ENCODE data around the gene MKNK2.

The MKNK2 gene

DNA sequence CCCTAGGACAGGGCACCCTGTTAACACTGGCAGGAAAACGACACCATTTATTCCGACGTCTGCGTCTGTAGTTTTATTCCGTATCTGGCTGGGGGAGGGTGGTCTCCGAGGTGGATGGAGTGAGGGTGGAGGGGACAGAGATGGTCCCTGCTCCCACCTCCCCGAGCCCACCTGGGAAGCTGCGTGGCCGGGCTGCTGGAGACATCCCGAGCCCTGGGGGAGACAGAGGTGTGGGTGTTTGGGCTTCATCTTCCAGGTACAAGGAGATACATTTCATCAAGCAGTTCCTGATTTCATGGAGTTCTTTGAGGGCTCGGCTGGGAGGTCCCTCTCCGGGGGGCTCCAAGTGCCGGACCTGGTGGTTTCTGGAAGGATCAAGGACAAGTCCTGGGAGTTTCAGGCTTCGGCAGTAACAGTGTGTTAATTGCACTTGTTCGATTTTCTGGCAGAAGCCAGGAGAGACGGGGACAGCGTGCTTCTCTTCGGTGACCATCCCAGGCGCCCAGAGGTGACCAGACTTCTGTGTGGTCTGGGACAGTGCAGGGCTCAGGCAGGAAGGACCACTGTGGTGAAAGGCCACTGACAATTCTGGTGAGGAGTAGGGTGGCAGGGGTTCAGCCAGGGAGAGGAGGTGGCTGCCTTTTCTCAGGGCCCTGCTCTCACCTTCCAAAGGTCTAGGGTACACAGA is 20.1 kb upstream of the MKNK2 start:
- no peak for DNase-seq (ENCODE audit: low read depth in 1 of 2, low spot score in 1 of 2)
- Histone ChIP-seq H3K4me3 (replicated peaks; ENCODE audit: insufficient read depth, low read length) (no peak overlapping the region), H3K27ac (replicated peaks) (no peak overlapping the region), H3K27me3 (ENCODE audit: insufficient read depth, poor library complexity, severe bottlenecking) (no peaks in the 10 kb centered on the region)
- no peak for TF ChIP-seq POLR2AphosphoS5 (IDR thresholded peaks at IDR 0.05; ENCODE audit: low read depth)
- TF ChIP-seq, protein P1, sequence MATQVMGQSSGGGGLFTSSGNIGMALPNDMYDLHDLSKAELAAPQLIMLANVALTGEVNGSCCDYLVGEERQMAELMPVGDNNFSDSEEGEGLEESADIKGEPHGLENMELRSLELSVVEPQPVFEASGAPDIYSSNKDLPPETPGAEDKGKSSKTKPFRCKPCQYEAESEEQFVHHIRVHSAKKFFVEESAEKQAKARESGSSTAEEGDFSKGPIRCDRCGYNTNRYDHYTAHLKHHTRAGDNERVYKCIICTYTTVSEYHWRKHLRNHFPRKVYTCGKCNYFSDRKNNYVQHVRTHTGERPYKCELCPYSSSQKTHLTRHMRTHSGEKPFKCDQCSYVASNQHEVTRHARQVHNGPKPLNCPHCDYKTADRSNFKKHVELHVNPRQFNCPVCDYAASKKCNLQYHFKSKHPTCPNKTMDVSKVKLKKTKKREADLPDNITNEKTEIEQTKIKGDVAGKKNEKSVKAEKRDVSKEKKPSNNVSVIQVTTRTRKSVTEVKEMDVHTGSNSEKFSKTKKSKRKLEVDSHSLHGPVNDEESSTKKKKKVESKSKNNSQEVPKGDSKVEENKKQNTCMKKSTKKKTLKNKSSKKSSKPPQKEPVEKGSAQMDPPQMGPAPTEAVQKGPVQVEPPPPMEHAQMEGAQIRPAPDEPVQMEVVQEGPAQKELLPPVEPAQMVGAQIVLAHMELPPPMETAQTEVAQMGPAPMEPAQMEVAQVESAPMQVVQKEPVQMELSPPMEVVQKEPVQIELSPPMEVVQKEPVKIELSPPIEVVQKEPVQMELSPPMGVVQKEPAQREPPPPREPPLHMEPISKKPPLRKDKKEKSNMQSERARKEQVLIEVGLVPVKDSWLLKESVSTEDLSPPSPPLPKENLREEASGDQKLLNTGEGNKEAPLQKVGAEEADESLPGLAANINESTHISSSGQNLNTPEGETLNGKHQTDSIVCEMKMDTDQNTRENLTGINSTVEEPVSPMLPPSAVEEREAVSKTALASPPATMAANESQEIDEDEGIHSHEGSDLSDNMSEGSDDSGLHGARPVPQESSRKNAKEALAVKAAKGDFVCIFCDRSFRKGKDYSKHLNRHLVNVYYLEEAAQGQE (IDR thresholded peaks at IDR 0.05; ENCODE audit: insufficient replicate concordance, low read depth) = no peak
- TF ChIP-seq SPI1 (IDR thresholded peaks at IDR 0.05; ENCODE audit: borderline replicate concordance, low read depth) = no peak
- TF ChIP-seq, protein P2, sequence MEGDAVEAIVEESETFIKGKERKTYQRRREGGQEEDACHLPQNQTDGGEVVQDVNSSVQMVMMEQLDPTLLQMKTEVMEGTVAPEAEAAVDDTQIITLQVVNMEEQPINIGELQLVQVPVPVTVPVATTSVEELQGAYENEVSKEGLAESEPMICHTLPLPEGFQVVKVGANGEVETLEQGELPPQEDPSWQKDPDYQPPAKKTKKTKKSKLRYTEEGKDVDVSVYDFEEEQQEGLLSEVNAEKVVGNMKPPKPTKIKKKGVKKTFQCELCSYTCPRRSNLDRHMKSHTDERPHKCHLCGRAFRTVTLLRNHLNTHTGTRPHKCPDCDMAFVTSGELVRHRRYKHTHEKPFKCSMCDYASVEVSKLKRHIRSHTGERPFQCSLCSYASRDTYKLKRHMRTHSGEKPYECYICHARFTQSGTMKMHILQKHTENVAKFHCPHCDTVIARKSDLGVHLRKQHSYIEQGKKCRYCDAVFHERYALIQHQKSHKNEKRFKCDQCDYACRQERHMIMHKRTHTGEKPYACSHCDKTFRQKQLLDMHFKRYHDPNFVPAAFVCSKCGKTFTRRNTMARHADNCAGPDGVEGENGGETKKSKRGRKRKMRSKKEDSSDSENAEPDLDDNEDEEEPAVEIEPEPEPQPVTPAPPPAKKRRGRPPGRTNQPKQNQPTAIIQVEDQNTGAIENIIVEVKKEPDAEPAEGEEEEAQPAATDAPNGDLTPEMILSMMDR (IDR thresholded peaks at IDR 0.05; ENCODE audit: insufficient read depth, low read length) = no peak
- TF ChIP-seq GABPA (IDR thresholded peaks at IDR 0.05; ENCODE audit: low read depth) = no peak

DNA sequence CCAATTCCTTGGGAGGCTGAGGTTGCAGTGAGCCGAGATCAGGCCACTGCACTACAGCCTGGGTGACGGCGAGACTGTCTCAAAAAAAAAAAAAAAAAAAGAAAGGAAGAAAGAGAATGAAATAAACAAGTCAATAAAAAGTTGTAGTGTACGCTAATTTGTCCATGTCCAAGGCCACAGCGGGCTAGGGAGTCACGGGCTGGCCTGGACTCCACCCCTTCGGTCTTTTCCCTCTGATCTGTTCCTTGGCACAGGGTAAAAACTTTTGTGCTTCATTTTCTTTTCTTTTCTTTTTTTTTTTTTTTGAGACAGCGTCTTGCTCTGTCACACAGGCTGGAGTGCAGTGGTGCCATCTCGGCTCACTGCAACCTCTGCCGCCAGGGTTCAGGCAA is 19.4 kb upstream of the MKNK2 start:
- TF ChIP-seq, protein P1 (IDR thresholded peaks at IDR 0.05; ENCODE audit: insufficient replicate concordance, low read depth) = no peak
- TF ChIP-seq SPI1 (IDR thresholded peaks at IDR 0.05; ENCODE audit: borderline replicate concordance, low read depth) (no peak), POLR2AphosphoS5 (IDR thresholded peaks at IDR 0.05; ENCODE audit: low read depth) (no peak), GABPA (IDR thresholded peaks at IDR 0.05; ENCODE audit: low read depth) (no peak)
- TF ChIP-seq, protein P2 (IDR thresholded peaks at IDR 0.05; ENCODE audit: insufficient read depth, low read length) = no peak
- Histone ChIP-seq H3K27ac (replicated peaks) (no peak overlapping the region), H3K4me3 (replicated peaks; ENCODE audit: insufficient read depth, low read length) (no peak overlapping the region), H3K27me3 (ENCODE audit: insufficient read depth, poor library complexity, severe bottlenecking) (no peaks in the 10 kb centered on the region)
- no peak for DNase-seq (ENCODE audit: low read depth in 1 of 2, low spot score in 1 of 2)

GRCh38 chr19:2064788-2065524 is 13.9 kb upstream of the MKNK2 start:
- H3K27ac ChIP-seq (replicated peaks) = no peak overlapping the region
- H3K4me3 ChIP-seq (replicated peaks; ENCODE audit: insufficient read depth, low read length) = no peak overlapping the region
- no peak for TF ChIP-seq GABPA (IDR thresholded peaks at IDR 0.05; ENCODE audit: low read depth)
- TF ChIP-seq SPI1 (IDR thresholded peaks at IDR 0.05; ENCODE audit: borderline replicate concordance, low read depth) = no peak
- no peak for TF ChIP-seq POLR2AphosphoS5 (IDR thresholded peaks at IDR 0.05; ENCODE audit: low read depth)
- TF ChIP-seq, protein P1 (IDR thresholded peaks at IDR 0.05; ENCODE audit: insufficient replicate concordance, low read depth) = no peak
- TF ChIP-seq, protein P2 (IDR thresholded peaks at IDR 0.05; ENCODE audit: insufficient read depth, low read length) = no peak
- DNase-seq (ENCODE audit: low read depth in 1 of 2, low spot score in 1 of 2) = no peak
- H3K27me3 ChIP-seq (ENCODE audit: insufficient read depth, poor library complexity, severe bottlenecking) = no peaks in the 10 kb centered on the region
